ENCODE results near the gene GRID2IP. TPM values are rescaled to one million over a fixed set of nuclear protein-coding genes. Genes with fewer than 3 reads are reported as not detected.

GRID2IP gene
- total and polyA plus RNA-seq, 10 of the 15 experiments (the other 5 are each of a cell fraction or from before 2014, with no cell fraction given): not detected

- H3K9ac ChIP-seq (ENCODE audit: control insufficient read depth, insufficient read depth, low read length): no peak overlapping the region
- ChIA-PET SMC1A (ENCODE audit: uncharacterized antibody, unreplicated experiment) (interaction anchor here (0.6 to 4.5 kb wide), 6 partner anchors 16 to 66 kb away, joined by 3 to 15 read pairs (median 4); no protein-coding TSS in a partner anchor), RAD21 (ENCODE audit: unreplicated experiment) (interaction anchor here (3.6 kb wide), 1 partner anchor 60 kb away, joined by 16 read pairs; no protein-coding TSS in a partner anchor), CTCF (interaction anchor here (0.7 to 5.1 kb wide), 10 partner anchors 16 to 746 kb away, joined by 3 to 38 read pairs (median 4); partner anchors contain the start of gene INTS15), POLR2A (interaction anchor here (1.2 kb wide), 2 partner anchors 150 to 676 kb away, joined by 3 to 4 read pairs; no protein-coding TSS in a partner anchor)
- no peak overlapping the region for H3K4me2 ChIP-seq (ENCODE audit: control insufficient read depth, insufficient read depth)
- H3K4me1 ChIP-seq (ENCODE audit: control insufficient read depth, insufficient read depth, low read length): peaks cover 15% of the 10 kb centered on the region
- no peak for ATAC-seq
- no peak overlapping the region for H3K27ac ChIP-seq (ENCODE audit: control insufficient read depth, insufficient read depth)
- no peaks in the 10 kb centered on the region for H3K9me3 ChIP-seq (replicated peaks; ENCODE audit: control insufficient read depth, insufficient read depth, low read length)
- in situ Hi-C loops (cut with MboI) (no loop called here), intact Hi-C loops (cut with micrococcal nuclease; ENCODE audit: unreplicated experiment) (loop anchor here (5.0 kb wide), 1 partner anchor 62 kb away; the partner anchor contains the start of gene ZNF316)
- no peak overlapping the region for H3K4me3 ChIP-seq
- 78% methylated on average over 9 of the region's 9 CpGs for WGBS (ENCODE audit: insufficient coverage, insufficient replicate concordance, low lambda C conversion rate, missing lambda C conversion rate)
- peaks cover 7% of the 10 kb centered on the region for H3K79me2 ChIP-seq (ENCODE audit: control insufficient read depth, insufficient read depth, low read length)
- H3K27me3 ChIP-seq (replicated peaks in 1 of 2; ENCODE audit: control insufficient read depth in 2 of 2, insufficient read depth in 2 of 2, low read length in 1 of 2): no peaks in the 10 kb centered on the region
- no peak overlapping the region for H2AFZ ChIP-seq (ENCODE audit: control insufficient read depth, low read depth, low read length)
- no peak for FAIRE-seq
- H4K20me1 ChIP-seq (ENCODE audit: control insufficient read depth, insufficient read depth): no peaks in the 10 kb centered on the region
- BruUV-seq (replicated peaks): no TSS peak
- H3K36me3 ChIP-seq (ENCODE audit: control insufficient read depth in 2 of 2, insufficient read depth in 2 of 2, low read length in 1 of 2): 0 out of 4 replicates have a peak, but pooled peaks cover 0 to 2% of the 10 kb centered on the region in 2 experiments
- DNase-seq (ENCODE audit: low read depth, low spot score): no peak
- TF ChIP-seq ZNF622 (IDR thresholded peaks at IDR 0.05) (no peak), GATAD2B (conservative IDR thresholded peaks at IDR 0.05; ENCODE audit: low read depth) (no peak), PRDM15 (CRISPR knock-in tag; IDR thresholded peaks at IDR 0.05) (no peak), MLLT1 (IDR thresholded peaks at IDR 0.05) (no peak), LARP7 (IDR thresholded peaks at IDR 0.05) (no peak), ZBED1 (IDR thresholded peaks at IDR 0.05; ENCODE audit: borderline replicate concordance) (no peak), ZNF274 (IDR thresholded peaks at IDR 0.05; ENCODE audit: insufficient read depth, insufficient read length) (no peak), BCLAF1 (IDR thresholded peaks at IDR 0.05) (no peak), TCF3 (IDR thresholded peaks at IDR 0.05; ENCODE audit: borderline replicate concordance, insufficient read depth, low read depth, low read length) (no peak), ZSCAN29 (IDR thresholded peaks at IDR 0.05) (no peak), ZNF384 (IDR thresholded peaks at IDR 0.05; ENCODE audit: borderline replicate concordance, low read depth, low read length) (no peak), BRCA1 (IDR thresholded peaks at IDR 0.05; ENCODE audit: low read depth, low read length) (no peak), ETV6 (conservative IDR thresholded peaks at IDR 0.05 in 1 of 2, IDR thresholded peaks at IDR 0.05 in 1 of 2; ENCODE audit: borderline replicate concordance in 1 of 2, low read depth in 1 of 2) (no peak), USF2 (IDR thresholded peaks at IDR 0.05; ENCODE audit: borderline replicate concordance, low read depth, low read length) (no peak)
Measured at GRCh38 chr7:6575281-6576023, 24.2 kb upstream of the GRID2IP start.

Measured in GM12878 (cell line).